Neural cell (in vitro differentiated cells): ENCODE data around the gene TMEFF1.

Experiments
- CTCF ChIP-seq: fragments of 450-650 bp; IDR thresholded peaks from 2 replicates; pipeline ENCODE4 v1.5.1; 2014; ENCODE audit warnings: antibody characterized with exemption, mild to moderate bottlenecking, moderate library complexity; ENCODE audit not compliant: poor library complexity, severe bottlenecking
- EP300 ChIP-seq: fragments of 450-650 bp; conservative IDR thresholded peaks from 2 replicates; pipeline ENCODE4 v1.6.1; 2014; ENCODE audit warnings: antibody characterized with exemption, mild to moderate bottlenecking, moderate library complexity; ENCODE audit not compliant: poor library complexity, severe bottlenecking
- EZH2 ChIP-seq: fragments of 200-600, 300-800 bp; shearing (Covaris generic), sonication (generic); IDR thresholded peaks from 2 replicates; pipeline ENCODE4 v1.6.1; 2014; ENCODE audit warnings: antibody characterized with exemption, low read length, borderline replicate concordance, mild to moderate bottlenecking; ENCODE audit not compliant: insufficient read depth, poor library complexity, severe bottlenecking
- MXI1 ChIP-seq: fragments of 450-650 bp; conservative IDR thresholded peaks from 2 replicates; pipeline ENCODE4 v1.6.1; 2014; ENCODE audit warnings: antibody characterized with exemption, mild to moderate bottlenecking; ENCODE audit not compliant: poor library complexity, severe bottlenecking
- POLR2AphosphoS5 ChIP-seq: IDR thresholded peaks from 2 replicates; pipeline ENCODE4 v1.6.1; 2012
- RAD21 ChIP-seq: fragments of 450-650 bp; conservative IDR thresholded peaks from 2 replicates; pipeline ENCODE4 v1.6.1; 2014; ENCODE audit warnings: antibody characterized with exemption, mild to moderate bottlenecking, moderate library complexity
- REST ChIP-seq: IDR thresholded peaks from 2 replicates; pipeline ENCODE4 v1.6.1; 2012; ENCODE audit warnings: borderline replicate concordance
- SMC3 ChIP-seq: fragments of 450-650 bp; conservative IDR thresholded peaks from 2 replicates; pipeline ENCODE4 v1.6.1; 2014; ENCODE audit warnings: antibody characterized with exemption, mild to moderate bottlenecking, moderate library complexity; ENCODE audit not compliant: poor library complexity
- TAF1 ChIP-seq: IDR thresholded peaks from 2 replicates; pipeline ENCODE4 v1.6.1; 2012; ENCODE audit warnings: low read depth

- TF ChIP-seq CTCF = no peak
- no peak for TF ChIP-seq POLR2AphosphoS5
- no peak for TF ChIP-seq REST
- no peak for TF ChIP-seq MXI1
- TF ChIP-seq RAD21 = no peak
- no peak for TF ChIP-seq TAF1
- no peak for TF ChIP-seq EP300
- TF ChIP-seq EZH2 = no peak
- TF ChIP-seq SMC3 = no peak
Measured at GRCh38 chr9:100573655-100574260, 100.8 kb downstream of the TMEFF1 start.
